ENCODE measurements around the gene LMAN1L. TPM values are rescaled to one million over a fixed set of nuclear protein-coding genes. Genes with fewer than 3 reads are reported as not detected.

Gene LMAN1L
- polyA plus RNA-seq, 1 donor from 2014 or later, result not detected

DNA sequence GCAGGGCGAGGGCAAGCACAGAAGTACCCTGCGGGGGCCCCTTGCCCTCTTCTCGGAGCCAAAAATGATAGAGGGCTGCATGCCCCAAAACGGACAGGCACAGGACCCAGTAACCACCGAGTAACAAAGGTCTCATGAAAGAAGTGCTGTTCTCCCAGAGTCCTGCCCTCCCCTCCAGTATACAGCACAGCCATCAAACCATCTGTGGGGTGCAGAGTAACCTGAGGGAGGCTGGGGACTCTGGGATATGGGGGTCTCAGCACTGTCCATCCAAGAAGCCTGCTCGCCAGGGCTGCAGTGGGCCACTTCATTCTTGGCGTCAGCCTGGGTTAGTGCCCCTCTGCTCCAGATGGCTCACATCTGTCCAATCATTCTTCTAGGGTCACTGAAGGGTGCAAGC lies 24.2 kb downstream of the LMAN1L start:
- no peak overlapping the region for H3K9ac ChIP-seq (ENCODE audit: low read length)
- H3K9me2 ChIP-seq (ENCODE audit: insufficient read depth, low read length), result no peaks in the 10 kb centered on the region
- no peaks in the 10 kb centered on the region for H3K9me3 ChIP-seq (ENCODE audit: low read length)
- no peaks in the 10 kb centered on the region for H3K36me3 ChIP-seq (ENCODE audit: insufficient read depth, low read length)
- no peaks in the 10 kb centered on the region for H3K27me3 ChIP-seq (ENCODE audit: insufficient read depth, low read depth, low read length)
- H3F3A ChIP-seq (ENCODE audit: insufficient read depth, low read length, poor library complexity, severe bottlenecking), result no peaks in the 10 kb centered on the region
- no peak overlapping the region for H3K27ac ChIP-seq (ENCODE audit: low read length)
- H3K79me2 ChIP-seq (replicated peaks; ENCODE audit: insufficient read depth, low read length), result no peaks in the 10 kb centered on the region
- H2AFZ ChIP-seq (ENCODE audit: low read depth, low read length), result no peak overlapping the region
- H3K4me2 ChIP-seq (ENCODE audit: low read length), result no peak overlapping the region
- TF ChIP-seq SMC3 (conservative IDR thresholded peaks at IDR 0.05; ENCODE audit: poor library complexity) (no peak), EP300 (conservative IDR thresholded peaks at IDR 0.05; ENCODE audit: poor library complexity, severe bottlenecking) (no peak), POLR2AphosphoS5 (IDR thresholded peaks at IDR 0.05) (no peak), MXI1 (conservative IDR thresholded peaks at IDR 0.05; ENCODE audit: poor library complexity, severe bottlenecking) (no peak), EZH2 (IDR thresholded peaks at IDR 0.05; ENCODE audit: borderline replicate concordance, insufficient read depth, low read length, poor library complexity, severe bottlenecking) (no peak), RAD21 (conservative IDR thresholded peaks at IDR 0.05) (no peak), TAF1 (IDR thresholded peaks at IDR 0.05; ENCODE audit: low read depth) (no peak)
- TF ChIP-seq, protein P1, sequence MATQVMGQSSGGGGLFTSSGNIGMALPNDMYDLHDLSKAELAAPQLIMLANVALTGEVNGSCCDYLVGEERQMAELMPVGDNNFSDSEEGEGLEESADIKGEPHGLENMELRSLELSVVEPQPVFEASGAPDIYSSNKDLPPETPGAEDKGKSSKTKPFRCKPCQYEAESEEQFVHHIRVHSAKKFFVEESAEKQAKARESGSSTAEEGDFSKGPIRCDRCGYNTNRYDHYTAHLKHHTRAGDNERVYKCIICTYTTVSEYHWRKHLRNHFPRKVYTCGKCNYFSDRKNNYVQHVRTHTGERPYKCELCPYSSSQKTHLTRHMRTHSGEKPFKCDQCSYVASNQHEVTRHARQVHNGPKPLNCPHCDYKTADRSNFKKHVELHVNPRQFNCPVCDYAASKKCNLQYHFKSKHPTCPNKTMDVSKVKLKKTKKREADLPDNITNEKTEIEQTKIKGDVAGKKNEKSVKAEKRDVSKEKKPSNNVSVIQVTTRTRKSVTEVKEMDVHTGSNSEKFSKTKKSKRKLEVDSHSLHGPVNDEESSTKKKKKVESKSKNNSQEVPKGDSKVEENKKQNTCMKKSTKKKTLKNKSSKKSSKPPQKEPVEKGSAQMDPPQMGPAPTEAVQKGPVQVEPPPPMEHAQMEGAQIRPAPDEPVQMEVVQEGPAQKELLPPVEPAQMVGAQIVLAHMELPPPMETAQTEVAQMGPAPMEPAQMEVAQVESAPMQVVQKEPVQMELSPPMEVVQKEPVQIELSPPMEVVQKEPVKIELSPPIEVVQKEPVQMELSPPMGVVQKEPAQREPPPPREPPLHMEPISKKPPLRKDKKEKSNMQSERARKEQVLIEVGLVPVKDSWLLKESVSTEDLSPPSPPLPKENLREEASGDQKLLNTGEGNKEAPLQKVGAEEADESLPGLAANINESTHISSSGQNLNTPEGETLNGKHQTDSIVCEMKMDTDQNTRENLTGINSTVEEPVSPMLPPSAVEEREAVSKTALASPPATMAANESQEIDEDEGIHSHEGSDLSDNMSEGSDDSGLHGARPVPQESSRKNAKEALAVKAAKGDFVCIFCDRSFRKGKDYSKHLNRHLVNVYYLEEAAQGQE (IDR thresholded peaks at IDR 0.05; ENCODE audit: borderline replicate concordance), result no peak
- TF ChIP-seq, protein P2, sequence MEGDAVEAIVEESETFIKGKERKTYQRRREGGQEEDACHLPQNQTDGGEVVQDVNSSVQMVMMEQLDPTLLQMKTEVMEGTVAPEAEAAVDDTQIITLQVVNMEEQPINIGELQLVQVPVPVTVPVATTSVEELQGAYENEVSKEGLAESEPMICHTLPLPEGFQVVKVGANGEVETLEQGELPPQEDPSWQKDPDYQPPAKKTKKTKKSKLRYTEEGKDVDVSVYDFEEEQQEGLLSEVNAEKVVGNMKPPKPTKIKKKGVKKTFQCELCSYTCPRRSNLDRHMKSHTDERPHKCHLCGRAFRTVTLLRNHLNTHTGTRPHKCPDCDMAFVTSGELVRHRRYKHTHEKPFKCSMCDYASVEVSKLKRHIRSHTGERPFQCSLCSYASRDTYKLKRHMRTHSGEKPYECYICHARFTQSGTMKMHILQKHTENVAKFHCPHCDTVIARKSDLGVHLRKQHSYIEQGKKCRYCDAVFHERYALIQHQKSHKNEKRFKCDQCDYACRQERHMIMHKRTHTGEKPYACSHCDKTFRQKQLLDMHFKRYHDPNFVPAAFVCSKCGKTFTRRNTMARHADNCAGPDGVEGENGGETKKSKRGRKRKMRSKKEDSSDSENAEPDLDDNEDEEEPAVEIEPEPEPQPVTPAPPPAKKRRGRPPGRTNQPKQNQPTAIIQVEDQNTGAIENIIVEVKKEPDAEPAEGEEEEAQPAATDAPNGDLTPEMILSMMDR (IDR thresholded peaks at IDR 0.05; ENCODE audit: poor library complexity, severe bottlenecking), result no peak
- no peak overlapping the region for H3K4me3 ChIP-seq (ENCODE audit: low read length)
- no peaks in the 10 kb centered on the region for H4K20me1 ChIP-seq (ENCODE audit: insufficient read depth)

DNA sequence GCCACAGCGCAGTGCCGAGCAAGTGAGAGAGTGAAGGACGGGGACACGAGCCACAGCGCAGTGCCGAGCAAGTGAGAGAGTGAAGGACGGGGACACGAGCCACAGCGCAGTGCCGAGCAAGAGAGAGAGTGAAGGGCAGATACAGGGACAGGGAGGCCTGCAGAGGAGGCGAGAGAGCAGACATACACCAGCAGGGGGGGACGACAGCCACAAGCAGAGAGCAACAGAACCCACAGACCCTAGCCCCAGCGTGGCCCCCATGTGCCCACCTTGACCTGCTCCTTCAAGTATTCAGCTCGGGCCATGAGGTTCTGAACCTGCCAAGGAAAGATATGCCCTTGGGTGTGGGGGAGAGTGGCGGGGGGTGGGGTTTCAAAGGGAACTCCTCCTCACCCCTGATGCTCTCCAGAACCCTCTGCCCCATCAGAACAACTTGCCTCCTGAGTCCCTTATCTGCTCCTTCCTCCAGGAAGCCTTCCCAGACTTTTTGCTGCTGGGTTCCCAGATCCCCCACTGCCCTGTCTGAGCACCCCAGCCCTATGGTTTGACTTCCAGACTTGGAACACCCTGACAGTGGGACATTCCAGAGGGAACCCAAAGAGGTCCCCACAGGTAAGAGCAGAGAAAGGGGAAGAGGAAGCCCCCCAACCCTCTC lies 25.0 kb downstream of the LMAN1L start:
- H3K27me3 ChIP-seq (ENCODE audit: insufficient read depth, low read depth, low read length), result no peaks in the 10 kb centered on the region
- H3K9me3 ChIP-seq (ENCODE audit: low read length), result no peaks in the 10 kb centered on the region
- no peaks in the 10 kb centered on the region for H3K9me2 ChIP-seq (ENCODE audit: insufficient read depth, low read length)
- no peaks in the 10 kb centered on the region for H3K36me3 ChIP-seq (ENCODE audit: insufficient read depth, low read length)
- no peak overlapping the region for H3K9ac ChIP-seq (ENCODE audit: low read length)
- no peak overlapping the region for H3K4me2 ChIP-seq (ENCODE audit: low read length)
- H4K20me1 ChIP-seq (ENCODE audit: insufficient read depth), result no peaks in the 10 kb centered on the region
- no peak for TF ChIP-seq SMC3 (conservative IDR thresholded peaks at IDR 0.05; ENCODE audit: poor library complexity)
- TF ChIP-seq, protein P1 (IDR thresholded peaks at IDR 0.05; ENCODE audit: borderline replicate concordance), result no peak
- no peak for TF ChIP-seq POLR2AphosphoS5 (IDR thresholded peaks at IDR 0.05)
- no peak for TF ChIP-seq EP300 (conservative IDR thresholded peaks at IDR 0.05; ENCODE audit: poor library complexity, severe bottlenecking)
- no peak for TF ChIP-seq EZH2 (IDR thresholded peaks at IDR 0.05; ENCODE audit: borderline replicate concordance, insufficient read depth, low read length, poor library complexity, severe bottlenecking)
- TF ChIP-seq RAD21 (conservative IDR thresholded peaks at IDR 0.05), result no peak
- TF ChIP-seq TAF1 (IDR thresholded peaks at IDR 0.05; ENCODE audit: low read depth), result no peak
- TF ChIP-seq MXI1 (conservative IDR thresholded peaks at IDR 0.05; ENCODE audit: poor library complexity, severe bottlenecking), result no peak
- TF ChIP-seq, protein P2 (IDR thresholded peaks at IDR 0.05; ENCODE audit: poor library complexity, severe bottlenecking), result no peak
- H3K79me2 ChIP-seq (replicated peaks; ENCODE audit: insufficient read depth, low read length), result no peaks in the 10 kb centered on the region
- no peak overlapping the region for H3K27ac ChIP-seq (ENCODE audit: low read length)
- no peak overlapping the region for H2AFZ ChIP-seq (ENCODE audit: low read depth, low read length)
- H3K4me3 ChIP-seq (ENCODE audit: low read length), result no peak overlapping the region
- no peaks in the 10 kb centered on the region for H3F3A ChIP-seq (ENCODE audit: insufficient read depth, low read length, poor library complexity, severe bottlenecking)

All from neural cell (in vitro differentiated cells).